ENCODE results near the gene EFNA5. TPM values are rescaled to one million over a fixed set of nuclear protein-coding genes. Genes with fewer than 3 reads are reported as not detected.

The EFNA5 gene
- total RNA-seq, 4 donors from 2014 or later = 16.6 to 35.3 (median 19.3) TPM

DNA sequence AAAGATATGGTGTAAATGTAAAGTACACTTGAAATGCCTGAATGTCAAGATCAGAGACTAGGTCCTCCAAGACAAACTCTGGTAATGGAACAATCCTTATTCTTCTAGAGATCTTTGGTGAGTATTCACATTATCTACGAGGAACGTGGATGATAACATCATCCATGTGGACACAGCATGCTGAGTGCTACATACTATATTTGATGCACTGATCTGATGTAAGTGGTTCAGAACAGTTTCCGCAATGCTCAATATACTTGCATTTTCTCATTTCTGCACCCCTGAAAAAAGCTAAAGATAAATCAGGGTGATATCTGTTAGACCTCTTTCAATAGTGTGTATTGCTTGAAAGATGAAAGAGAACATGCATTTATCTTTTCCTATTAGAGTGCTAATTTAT is 226.8 kb downstream of the EFNA5 start:
- TF ChIP-seq POLR2A (IDR thresholded peaks at IDR 0.05) = no peak
- TF ChIP-seq, protein P1, sequence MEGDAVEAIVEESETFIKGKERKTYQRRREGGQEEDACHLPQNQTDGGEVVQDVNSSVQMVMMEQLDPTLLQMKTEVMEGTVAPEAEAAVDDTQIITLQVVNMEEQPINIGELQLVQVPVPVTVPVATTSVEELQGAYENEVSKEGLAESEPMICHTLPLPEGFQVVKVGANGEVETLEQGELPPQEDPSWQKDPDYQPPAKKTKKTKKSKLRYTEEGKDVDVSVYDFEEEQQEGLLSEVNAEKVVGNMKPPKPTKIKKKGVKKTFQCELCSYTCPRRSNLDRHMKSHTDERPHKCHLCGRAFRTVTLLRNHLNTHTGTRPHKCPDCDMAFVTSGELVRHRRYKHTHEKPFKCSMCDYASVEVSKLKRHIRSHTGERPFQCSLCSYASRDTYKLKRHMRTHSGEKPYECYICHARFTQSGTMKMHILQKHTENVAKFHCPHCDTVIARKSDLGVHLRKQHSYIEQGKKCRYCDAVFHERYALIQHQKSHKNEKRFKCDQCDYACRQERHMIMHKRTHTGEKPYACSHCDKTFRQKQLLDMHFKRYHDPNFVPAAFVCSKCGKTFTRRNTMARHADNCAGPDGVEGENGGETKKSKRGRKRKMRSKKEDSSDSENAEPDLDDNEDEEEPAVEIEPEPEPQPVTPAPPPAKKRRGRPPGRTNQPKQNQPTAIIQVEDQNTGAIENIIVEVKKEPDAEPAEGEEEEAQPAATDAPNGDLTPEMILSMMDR (IDR thresholded peaks at IDR 0.05) = no peak
- intact Hi-C loops (cut with DNase I; ENCODE audit: low total_unique reads) = no loop called here
- no peak overlapping the region for H3K4me3 ChIP-seq (ENCODE audit: low read depth, poor library complexity, severe bottlenecking)
- DNase-seq (ENCODE audit: low spot score in 2 of 2) = no peak
- 94 to 100% methylated on average over 3 of the region's 3 CpGs for WGBS, 2 donors

DNA sequence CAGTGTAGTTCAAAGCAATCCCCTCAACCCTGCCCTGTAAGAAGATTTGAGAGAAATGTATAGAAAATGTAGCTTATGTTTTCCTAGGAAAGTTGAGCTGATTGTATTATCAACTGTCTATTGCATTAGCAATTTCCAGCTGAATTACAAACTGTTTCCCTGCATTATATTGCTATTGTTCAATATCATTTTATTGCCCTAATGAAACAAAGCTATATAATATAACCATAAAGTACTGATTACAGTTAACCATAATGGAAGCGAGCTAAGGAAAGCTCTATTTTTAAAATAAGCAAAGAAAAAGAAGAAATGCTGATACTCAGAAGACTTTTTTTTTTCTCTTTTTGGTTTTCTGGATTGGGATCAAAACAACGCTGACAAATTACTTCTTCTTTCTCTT is 228.3 kb downstream of the EFNA5 start:
- 76 to 83% methylated on average over 2 of the region's 2 CpGs for WGBS, 2 donors
- DNase-seq (ENCODE audit: low spot score in 2 of 2) = no peak
- TF ChIP-seq POLR2A (IDR thresholded peaks at IDR 0.05) = no peak
- TF ChIP-seq, protein P1 (IDR thresholded peaks at IDR 0.05) = no peak
- H3K4me3 ChIP-seq (ENCODE audit: low read depth, poor library complexity, severe bottlenecking) = no peak overlapping the region
- intact Hi-C loops (cut with DNase I; ENCODE audit: low total_unique reads) = no loop called here

DNA sequence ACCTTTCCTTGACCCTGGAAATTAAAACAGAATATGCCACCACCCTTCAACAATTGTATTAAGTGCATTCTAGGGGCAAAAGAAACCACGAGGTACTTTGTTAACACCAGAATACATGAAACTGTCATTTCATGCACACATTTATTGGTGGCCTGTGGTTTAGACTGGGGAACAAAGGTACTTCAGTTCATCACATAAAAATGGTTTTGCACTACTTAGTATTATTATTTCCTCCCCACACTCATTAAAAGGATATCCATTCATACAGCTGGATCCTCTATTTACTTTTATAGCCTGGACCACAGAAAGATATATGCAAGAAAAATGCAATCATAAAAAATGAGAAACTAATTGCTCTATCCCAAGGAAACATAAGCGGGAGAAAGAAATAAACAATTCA is 230.9 kb downstream of the EFNA5 start:
- TF ChIP-seq POLR2A (IDR thresholded peaks at IDR 0.05) = no peak
- TF ChIP-seq, protein P1 (IDR thresholded peaks at IDR 0.05) = no peak
- 87 to 91% methylated on average over 2 of the region's 2 CpGs for WGBS, 2 donors
- no peak overlapping the region for H3K4me3 ChIP-seq (ENCODE audit: low read depth, poor library complexity, severe bottlenecking)
- intact Hi-C loops (cut with DNase I; ENCODE audit: low total_unique reads) = no loop called here
- no peak for DNase-seq (ENCODE audit: low spot score in 2 of 2)

DNA sequence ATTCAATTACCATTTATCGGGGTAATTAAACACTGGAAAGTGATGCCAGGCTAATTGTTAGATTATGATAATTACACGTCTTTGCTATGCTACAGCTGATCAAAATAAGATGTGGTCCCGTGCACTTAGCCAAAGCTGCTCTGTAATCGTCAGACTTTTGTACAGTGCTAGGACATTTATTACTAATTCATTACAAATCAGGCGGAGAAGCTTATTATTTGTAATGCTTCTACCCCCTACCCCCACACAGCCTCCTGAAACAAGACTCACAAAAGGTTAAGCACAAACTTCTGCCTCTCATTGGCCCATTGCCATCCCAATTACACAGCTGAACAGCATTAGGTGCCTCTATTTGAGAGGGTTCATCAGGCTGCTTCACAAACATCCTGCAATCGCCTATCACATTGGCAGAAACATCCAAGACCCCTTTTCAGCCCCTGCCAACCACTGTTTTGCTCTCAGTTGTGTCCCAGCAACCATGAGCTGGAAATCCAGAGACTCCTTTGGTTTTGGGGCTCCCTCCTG is 232.7 kb downstream of the EFNA5 start:
- no peak overlapping the region for H3K4me3 ChIP-seq (ENCODE audit: low read depth, poor library complexity, severe bottlenecking)
- TF ChIP-seq, protein P1 (IDR thresholded peaks at IDR 0.05) = no peak
- no peak for TF ChIP-seq POLR2A (IDR thresholded peaks at IDR 0.05)
- WGBS, 2 donors = 73 to 76% methylated on average over 6 of the region's 6 CpGs
- intact Hi-C loops (cut with DNase I; ENCODE audit: low total_unique reads) = no loop called here
- no peak for DNase-seq (ENCODE audit: low spot score in 2 of 2)

DNA sequence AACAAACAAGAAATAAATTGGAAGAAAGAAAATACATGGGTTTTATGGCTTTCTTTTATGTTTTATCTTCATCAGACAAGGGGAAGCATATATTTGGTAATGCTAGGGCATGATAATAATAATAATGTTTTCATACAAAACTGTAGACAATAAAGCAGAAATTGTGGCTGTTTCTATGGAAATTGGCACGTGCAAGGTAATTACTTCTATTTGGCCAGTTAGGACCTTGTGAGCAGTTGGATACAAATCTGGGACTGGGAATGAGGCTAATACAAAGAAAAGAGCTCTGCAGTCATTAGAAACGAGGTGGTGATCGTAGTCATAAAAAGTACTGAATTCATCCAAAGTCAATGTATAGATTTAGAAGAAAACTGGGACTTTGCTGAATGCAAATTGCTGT is 233.6 kb downstream of the EFNA5 start:
- intact Hi-C loops (cut with DNase I; ENCODE audit: low total_unique reads) = no loop called here
- TF ChIP-seq, protein P1 (IDR thresholded peaks at IDR 0.05) = no peak
- TF ChIP-seq POLR2A (IDR thresholded peaks at IDR 0.05) = no peak
- no peak for DNase-seq (ENCODE audit: low spot score in 2 of 2)
- 64 to 82% methylated on average over 3 of the region's 3 CpGs for WGBS, 2 donors
- H3K4me3 ChIP-seq (ENCODE audit: low read depth, poor library complexity, severe bottlenecking) = no peak overlapping the region

DNA sequence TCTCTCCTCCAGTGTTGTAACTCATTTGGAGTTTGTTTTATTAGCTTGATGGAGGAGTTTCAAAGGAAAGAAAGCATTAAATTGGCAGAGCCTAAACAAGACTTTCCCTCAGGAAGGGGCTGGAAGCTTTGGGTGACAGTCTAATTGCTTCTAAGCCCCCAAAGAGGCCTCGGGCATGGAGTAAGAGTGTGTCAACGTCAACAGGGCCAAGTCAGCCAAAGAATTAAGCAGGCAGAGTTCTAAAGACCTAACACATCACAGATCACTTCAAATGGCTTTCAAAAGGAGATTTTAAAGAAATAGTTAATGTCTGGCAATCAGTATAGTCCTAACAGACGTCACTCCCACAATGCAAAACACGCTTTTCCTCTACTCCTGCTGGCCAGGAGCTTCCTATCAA is 234.5 kb downstream of the EFNA5 start:
- intact Hi-C loops (cut with DNase I; ENCODE audit: low total_unique reads) = no loop called here
- DNase-seq (ENCODE audit: low spot score in 2 of 2) = no peak
- no peak overlapping the region for H3K4me3 ChIP-seq (ENCODE audit: low read depth, poor library complexity, severe bottlenecking)
- TF ChIP-seq, protein P1 (IDR thresholded peaks at IDR 0.05) = no peak
- TF ChIP-seq POLR2A (IDR thresholded peaks at IDR 0.05) = no peak
- WGBS, 2 donors = 27 to 33% methylated on average over 4 of the region's 4 CpGs

All from lower leg skin (tissue), 4 donors.